Measurements from ENCODE around the gene CA5B.
"Not testable (repeated sequence)": the region's sequence is repeated elsewhere in the genome, so short reads cannot be mapped to it uniquely, and the experiment has no call there.

CA5B gene

GRCh38 chrX:15737959-15738902 lies at the start of gene CA5B:
Gene CA5B (plus strand): TSS chrX:15738270. CDS start chrX:15750024, 11,754 bp downstream.
- TF ChIP-seq CTCF (IDR thresholded peaks at IDR 0.05; ENCODE audit: low read depth, low read length), result no peak
- DNase-seq (ENCODE audit: low read depth in 2 of 2), result peak; percentile 86 to 93
- H3K4me3 ChIP-seq (replicated peaks in 1 of 2; ENCODE audit: low read depth in 2 of 2, low read length in 2 of 2), result peak within 1 kb of the TSS; percentile 54 to 55

- H3K4me3 ChIP-seq (replicated peaks in 1 of 2; ENCODE audit: low read depth in 2 of 2, low read length in 2 of 2), result no peak overlapping the region
- TF ChIP-seq CTCF (IDR thresholded peaks at IDR 0.05; ENCODE audit: low read depth, low read length), result no peak
- no peak for DNase-seq (ENCODE audit: low read depth in 2 of 2)
These were observed 43.1 kb upstream of the CA5B start for GRCh38 chrX:15694941-15695451.

GRCh38 chrX:15696516-15696915 lies 41.6 kb upstream of the CA5B start:
- TF ChIP-seq CTCF (IDR thresholded peaks at IDR 0.05; ENCODE audit: low read depth, low read length), result no peak
- no peak for DNase-seq (ENCODE audit: low read depth in 2 of 2)
- H3K4me3 ChIP-seq (replicated peaks in 1 of 2; ENCODE audit: low read depth in 2 of 2, low read length in 2 of 2), result no peak overlapping the region

- DNase-seq (ENCODE audit: low read depth in 2 of 2), result no peak
- no peak for TF ChIP-seq CTCF (IDR thresholded peaks at IDR 0.05; ENCODE audit: low read depth, low read length)
- no peak overlapping the region for H3K4me3 ChIP-seq (replicated peaks in 1 of 2; ENCODE audit: low read depth in 2 of 2, low read length in 2 of 2)
These were observed 35.3 kb upstream of the CA5B start for GRCh38 chrX:15702488-15703371.

- not testable (repeated sequence) for H3K4me3 ChIP-seq (replicated peaks in 1 of 2; ENCODE audit: low read depth in 2 of 2, low read length in 2 of 2); DNase-seq (ENCODE audit: low read depth in 2 of 2)
These were observed 34.3 kb upstream of the CA5B start for GRCh38 chrX:15703809-15704208.

- DNase-seq (ENCODE audit: low read depth in 2 of 2); H3K4me3 ChIP-seq (replicated peaks in 1 of 2; ENCODE audit: low read depth in 2 of 2, low read length in 2 of 2): not testable (repeated sequence)
These were observed 33.8 kb upstream of the CA5B start for GRCh38 chrX:15704273-15704672.

GRCh38 chrX:15714529-15714928 lies 23.5 kb upstream of the CA5B start:
- TF ChIP-seq CTCF (IDR thresholded peaks at IDR 0.05; ENCODE audit: low read depth, low read length), result no peak
- DNase-seq (ENCODE audit: low read depth in 2 of 2), result peak in 1 of 2 donors; percentile 6
- no peak overlapping the region for H3K4me3 ChIP-seq (replicated peaks in 1 of 2; ENCODE audit: low read depth in 2 of 2, low read length in 2 of 2)
